HepG2 (cell line): ENCODE results near the gene ACE2. TPM values are rescaled to one million over a fixed set of nuclear protein-coding genes. Genes with fewer than 3 reads are reported as not detected.

Source experiments
- ATAC-seq: fragments of 200-7000 bp; cut with Tn5 transposase; 3 replicates; pipeline ENCODE4 v1.9.1; 2020; ENCODE audit warnings: mild to moderate bottlenecking, moderate library complexity
- BruUV-seq: library from RNA; stranded (reverse); fragments of 400-500 nt; replicated peaks from 2 replicates; lab custom pipeline; 2021; lab: Mats Ljungman, UMichigan
- CTCF ChIA-PET: fragments of 300-600 bp; formaldehyde crosslinking; extraction: SDS; loops from one replicate; lab custom pipeline; 2021; ENCODE audit warnings: low total read pairs, inconsistent platforms, low intra/inter-chr PET ratio; lab: Yijun Ruan, JAX
- POLR2A ChIA-PET: fragments of 350-600 bp; sonication (Branson Sonifier 250); formaldehyde crosslinking; loops from one replicate; lab custom pipeline; 2020; ENCODE audit warnings: antibody characterized with exemption, inconsistent platforms; lab: Yijun Ruan, JAX
- DNase-seq: peaks from one replicate; pipeline ENCODE4 v3.0.0-alpha.2; 2015; ENCODE audit warnings: low spot score
- FAIRE-seq: peaks from 3 replicates; lab custom pipeline; 2011; peaks lifted over from hg19 to GRCh38; lab: Jason Lieb, UNC
- H2AFZ ChIP-seq: one replicate; pipeline ENCODE4 v1.6.1; 2011; ENCODE audit warnings: low read length, inconsistent platforms
- H3K27ac ChIP-seq: fragments of 300-600 bp; 3 replicates; pipeline ENCODE4 v1.8.0; 2011; ENCODE audit warnings: mixed run types, mild to moderate bottlenecking, mixed read lengths, low read length, inconsistent platforms; ENCODE audit not compliant: insufficient read depth; ENCODE audit errors: extremely low read length
- H3K27me3 ChIP-seq, 2 experiments: fragments of 200-600 bp in 1 of 2; 2 replicates in 1 of 2; 3 replicates in 1 of 2; pipeline versions ENCODE4 v1.6.0 to v1.8.0; 2011; ENCODE audit warnings: low read length in 2 of 2, mild to moderate bottlenecking in 2 of 2, moderate library complexity in 2 of 2, inconsistent platforms in 1 of 2; ENCODE audit not compliant: insufficient read depth in 2 of 2, control insufficient read depth in 1 of 2
- H3K36me3 ChIP-seq, 2 experiments: fragments of 200-600 bp in 1 of 2; replicated peaks in 1 of 2; 2 replicates in 1 of 2; 3 replicates in 1 of 2; pipeline versions ENCODE4 v1.5.1 to v1.8.0; 2011; ENCODE audit warnings: low read length in 2 of 2, inconsistent platforms in 1 of 2; ENCODE audit not compliant: insufficient read depth in 2 of 2, control insufficient read depth in 1 of 2
- H3K4me1 ChIP-seq: 2 replicates; pipeline ENCODE4 v1.5.1; 2012; ENCODE audit warnings: low read length, inconsistent platforms; ENCODE audit not compliant: insufficient read depth
- H3K4me2 ChIP-seq: 2 replicates; pipeline ENCODE4 v1.6.0; 2011; ENCODE audit warnings: low read depth, low read length, inconsistent platforms
- H3K4me3 ChIP-seq, 3 experiments: fragments of 200-600 bp in 1 of 3; sonication (generic), shearing (Covaris generic) in 1 of 3; replicated peaks in 1 of 3; 2 replicates each; pipeline ENCODE4 v1.5.1; 2011 to 2016; ENCODE audit warnings: low read length in 3 of 3, inconsistent platforms in 2 of 3, low read depth in 2 of 3, mild to moderate bottlenecking in 2 of 3, control low read depth in 1 of 3, mixed read lengths in 1 of 3; ENCODE audit not compliant: insufficient read depth in 1 of 3
- H3K79me2 ChIP-seq: one replicate; pipeline ENCODE4 v1.6.1; 2011; ENCODE audit warnings: low read length, inconsistent platforms; ENCODE audit not compliant: insufficient read depth
- H3K9ac ChIP-seq: 2 replicates; pipeline ENCODE4 v1.6.0; 2011; ENCODE audit warnings: mild to moderate bottlenecking, low read depth, low read length, inconsistent platforms; ENCODE audit not compliant: insufficient read depth
- H3K9me3 ChIP-seq: 2 replicates; pipeline ENCODE4 v1.5.1; 2012; ENCODE audit warnings: mild to moderate bottlenecking, low read length
- H4K20me1 ChIP-seq: 2 replicates; pipeline ENCODE4 v1.6.0; 2011; ENCODE audit warnings: inconsistent platforms, mild to moderate bottlenecking, low read length, moderate library complexity; ENCODE audit not compliant: insufficient read depth
- BCLAF1 ChIP-seq: fragments of 450-650 bp; IDR thresholded peaks from 2 replicates; pipeline ENCODE4 v1.6.1; 2017; ENCODE audit warnings: mild to moderate bottlenecking
- FOSL2 ChIP-seq: sonication (generic); formaldehyde crosslinking; IDR thresholded peaks from 2 replicates; pipeline ENCODE4 v1.4.0; 2020; ENCODE audit warnings: missing genetic modification reagents
- FOXC1 ChIP-seq: sonication (generic); formaldehyde crosslinking; IDR thresholded peaks from 2 replicates; pipeline ENCODE4 v1.8.0; 2022; ENCODE audit warnings: mild to moderate bottlenecking, missing genetic modification reagents, borderline replicate concordance
- HDAC1 ChIP-seq: sonication (generic); formaldehyde crosslinking; IDR thresholded peaks from 2 replicates; pipeline ENCODE4 v1.5.1; 2020; ENCODE audit warnings: mild to moderate bottlenecking, missing genetic modification reagents
- IRF1 ChIP-seq: sonication (generic); formaldehyde crosslinking; IDR thresholded peaks from 2 replicates; pipeline ENCODE4 v1.4.0; 2020; ENCODE audit warnings: low read depth, mild to moderate bottlenecking, missing genetic modification reagents
- RELA ChIP-seq: sonication (generic); formaldehyde crosslinking; IDR thresholded peaks from 2 replicates; pipeline ENCODE4 v1.4.0; 2020; ENCODE audit warnings: missing genetic modification reagents
- TP53 ChIP-seq: sonication (generic); formaldehyde crosslinking; conservative IDR thresholded peaks from 2 replicates; pipeline ENCODE4 v1.4.0; 2020; ENCODE audit warnings: missing genetic modification reagents
- ZNF251 ChIP-seq: sonication (generic); formaldehyde crosslinking; IDR thresholded peaks from 2 replicates; pipeline ENCODE4 v1.9.0; 2021; ENCODE audit warnings: mild to moderate bottlenecking, missing genetic modification reagents
- WGBS: methylation state at CpG from one replicate; pipeline ENCODE4 v1.1.6; 2017; ENCODE audit warnings: low lambda C conversion rate; 5-methylcytosine and 5-hydroxymethylcytosine counted together
- in situ Hi-C: cut with HindIII; loops from 2 replicates; pipeline ENCODE4 v1.10.0; 2017; ENCODE audit warnings: low pct_unique_long_range_greater_than_20kb; ENCODE audit not compliant: extremely low pct_ligation_motif_present
- intact Hi-C: fragments of 100-400 bp; cut with micrococcal nuclease; formaldehyde crosslinking; loops from one replicate; pipeline ENCODE4 v1.10.0; 2022; ENCODE audit not compliant: unreplicated experiment
- polyA plus RNA-seq, 8 experiments: library from polyadenylated mRNA; depleted of rRNA in 3 of 8; stranded (reverse) in 7 of 8; unstranded in 1 of 8; fragments of >200 nt; fragmentation: Illumina TruSeq in 4 of 8; extraction: Trizol in 4 of 8; gene quantifications; 2 replicates each; pipeline versions ENCODE4 v1.2.1 to v1.2.3, GENCODE V29; 2011 to 2016; ENCODE audit warnings: low read depth in 4 of 8, missing spikeins in 1 of 8, mixed read lengths in 1 of 8; ENCODE audit not compliant: insufficient read depth in 1 of 8
- total RNA-seq, 5 experiments: library from RNA; depleted of rRNA; stranded (reverse); fragments of >200 nt; fragmentation: Illumina TruSeq; extraction: Trizol; gene quantifications; 2 replicates each; pipeline ENCODE4 v1.2.3, GENCODE V29; 2016; ENCODE audit warnings: low read depth in 1 of 5

The ACE2 gene
- total and polyA plus RNA-seq, 2 of the 13 experiments (the other 11 are each of a cell fraction or from before 2014, with no cell fraction given): 0.46 to 3.1 TPM

- BruUV-seq: no TSS peak
- no peaks in the 10 kb centered on the region for H3K36me3 ChIP-seq
- no peak overlapping the region for H3K4me2 ChIP-seq
- H3K9ac ChIP-seq: no peak overlapping the region
- no peaks in the 10 kb centered on the region for H3K79me2 ChIP-seq
- no peak for DNase-seq
- FAIRE-seq: peak; percentile 12
- no peak overlapping the region for H3K27ac ChIP-seq
- intact Hi-C loops (no loop called here), in situ Hi-C loops (no loop called here)
- POLR2A ChIA-PET: no interaction called here
- WGBS: 44% methylated on average over 3 of the region's 3 CpGs
- no peaks in the 10 kb centered on the region for H3K4me1 ChIP-seq
- no peaks in the 10 kb centered on the region for H3K9me3 ChIP-seq
- H3K4me3 ChIP-seq: no peak overlapping the region
- no peak overlapping the region for H2AFZ ChIP-seq
- no peaks in the 10 kb centered on the region for H3K27me3 ChIP-seq
- TF ChIP-seq FOSL2 (CRISPR knock-in tag) (peak; percentile 36), TP53 (CRISPR knock-in tag) (no peak), IRF1 (no peak), RELA (CRISPR knock-in tag) (no peak)
- TF ChIP-seq, all 625 proteins: peak for 1
- ATAC-seq: no peak
- no peaks in the 10 kb centered on the region for H4K20me1 ChIP-seq
- CTCF ChIA-PET: no interaction called here
Observed at GRCh38 chrX:15619053-15619755, 18.4 kb upstream of the ACE2 start.

- Histone ChIP-seq H4K20me1 (no peaks in the 10 kb centered on the region), H2AFZ (no peak overlapping the region), H3K9ac (no peak overlapping the region), H3K4me2 (no peak overlapping the region), H3K4me3 (no peak overlapping the region), H3K36me3 (no peaks in the 10 kb centered on the region), H3K27ac (no peak overlapping the region), H3K9me3 (no peaks in the 10 kb centered on the region), H3K4me1 (no peaks in the 10 kb centered on the region), H3K27me3 (no peaks in the 10 kb centered on the region), H3K79me2 (no peaks in the 10 kb centered on the region)
- BruUV-seq: no TSS peak
- in situ Hi-C loops (no loop called here), intact Hi-C loops (no loop called here)
- ChIA-PET CTCF (no interaction called here), POLR2A (no interaction called here)
- FAIRE-seq (no peak), ATAC-seq (no peak), DNase-seq (no peak)
- TF ChIP-seq BCLAF1: no peak
- TF ChIP-seq FOXC1 (CRISPR knock-in tag): no peak
- TF ChIP-seq HDAC1 (CRISPR knock-in tag): no peak
- no peak for TF ChIP-seq ZNF251
- WGBS: 36% methylated on average over 2 of the region's 6 CpGs
Observed at GRCh38 chrX:15617111-15617510, 16.4 kb upstream of the ACE2 start.
